Pancreas (tissue), 10 donors: ENCODE measurements around the gene TELO2. TPM values are rescaled to one million over a fixed set of nuclear protein-coding genes. Genes with fewer than 3 reads are reported as not detected.

Experiments
- ATAC-seq, 4 donors: fragments of 200-7000 bp; cut with Tn5 transposase; one replicate each; pipeline versions ENCODE4 v1.8.0 to v1.9.1; 2020; ENCODE audit warnings: mild to moderate bottlenecking in 4 of 4, moderate library complexity in 4 of 4
- DNase-seq, 6 donors: peaks; one replicate each; pipeline ENCODE4 v3.0.0-alpha.2; 2020
- FAIRE-seq: peaks from 2 replicates; lab custom pipeline; 2012; peaks lifted over from hg19 to GRCh38; lab: Jason Lieb, UNC
- H3K27ac ChIP-seq, 4 donors: fragments of 200-600 bp; sonication (generic); 1 replicate in 3 of 4; 2 replicates in 1 of 4; pipeline versions ENCODE4 v1.5.0 to v1.8.0; 2020
- H3K27me3 ChIP-seq, 4 donors: fragments of 200-600 bp; one replicate each; pipeline ENCODE4 v1.8.0; 2021
- H3K36me3 ChIP-seq, 3 donors: fragments of 200-600 bp; sonication (generic) in 1 of 3; one replicate each; pipeline versions ENCODE4 v1.5.0 to v1.8.0; 2020 to 2021
- H3K4me1 ChIP-seq, 3 donors: fragments of 200-600 bp; one replicate each; pipeline ENCODE4 v1.8.0; 2021
- H3K4me3 ChIP-seq, 4 donors: fragments of 200-600 bp; sonication (generic) in 2 of 4; one replicate each; pipeline versions ENCODE4 v1.5.0 to v1.8.0; 2020 to 2021
- H3K9me3 ChIP-seq, 4 donors: fragments of 200-600 bp; one replicate each; pipeline ENCODE4 v1.8.0; 2021
- WGBS, 2 donors: extraction: QIAGEN DNeasy Blood & Tissue Kit; methylation state at CpG; one replicate each; pipeline ENCODE4 v1.1.7; 2013; 5-methylcytosine and 5-hydroxymethylcytosine counted together
- intact Hi-C, 3 donors: fragments of 100-400 bp; cut with DNase I; formaldehyde crosslinking; loops; one replicate each; pipeline versions ENCODE4 v1.11.1 to v1.14.2; 2022
- polyA plus RNA-seq, 2 donors: library from polyadenylated mRNA; stranded (reverse); fragments of 200-250 nt; gene quantifications; one replicate each; pipeline ENCODE4 v1.2.3, GENCODE V29; 2013
- total RNA-seq, 6 donors: library from RNA; stranded (reverse); fragmentation: NEBNext Ultra II Directional in 4 of 6; extraction: Animal tissue kit (Norgen Biotek cat#: 25700) in 4 of 6; gene quantifications; one replicate each; pipeline versions ENCODE4 v1.2.1 to v1.2.4, GENCODE V29; 2021 to 2023
- TF ChIP-seq, protein P1 (sequence below), 4 donors: fragments of 200-600 bp; sonication (generic) in 3 of 4; IDR thresholded peaks; one replicate each; pipeline versions ENCODE4 v1.5.0 to v1.8.0; 2021; ENCODE audit warnings: antibody characterized with exemption in 4 of 4
- donor health status: healthy with polysubstance abuse.
- donor health status: DM: no; HTN: no; CAD: no; lungs with moderate emphysema.
- donor health status: DM: no; HTN: no; CAD: no.
- donor health status: control.
- donor health status: control.
- donor health status: Bipolar disorder and iron deficiency.
- donor health status: DM: yes; HTN: yes; CAD: no.
- donor health status: DM: no; HTN: no; CAD: no.
- donor health status: DM: no; HTN: no; CAD: no.
- donor health status: DM: yes; HTN: yes; CAD: no.

Gene TELO2
- total and polyA plus RNA-seq, 8 donors, result 11.7 to 98.7 (median 19.6) TPM

DNA sequence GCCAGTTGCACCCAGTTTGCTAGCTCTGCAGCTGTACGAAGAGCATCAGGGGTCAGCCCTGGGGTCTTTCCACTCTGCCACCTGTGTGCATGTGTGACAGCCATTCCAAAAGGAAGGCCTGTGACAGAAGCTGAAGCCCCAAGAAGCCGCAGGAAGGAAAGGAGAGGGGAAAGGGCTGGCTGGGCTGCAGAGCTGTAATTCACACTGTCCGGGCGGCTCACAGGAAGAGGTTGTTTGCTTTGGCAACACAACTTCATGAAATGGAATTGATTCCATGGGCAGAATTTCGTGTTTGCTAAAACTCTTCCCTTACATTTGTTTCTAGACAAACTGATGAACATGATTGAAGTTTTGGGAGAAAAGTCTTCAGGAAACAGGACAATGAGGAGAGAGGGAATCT, 55.1 kb downstream of the TELO2 start:
- Histone ChIP-seq H3K36me3 (no peaks in the 10 kb centered on the region), H3K27me3 (no peaks in the 10 kb centered on the region), H3K4me1 (no peaks in the 10 kb centered on the region), H3K9me3 (no peaks in the 10 kb centered on the region), H3K4me3 (no peak overlapping the region), H3K27ac (no peak overlapping the region)
- intact Hi-C loops, result no loop called here
- FAIRE-seq (no peak), DNase-seq (no peak), ATAC-seq (no peak)
- TF ChIP-seq, protein P1, sequence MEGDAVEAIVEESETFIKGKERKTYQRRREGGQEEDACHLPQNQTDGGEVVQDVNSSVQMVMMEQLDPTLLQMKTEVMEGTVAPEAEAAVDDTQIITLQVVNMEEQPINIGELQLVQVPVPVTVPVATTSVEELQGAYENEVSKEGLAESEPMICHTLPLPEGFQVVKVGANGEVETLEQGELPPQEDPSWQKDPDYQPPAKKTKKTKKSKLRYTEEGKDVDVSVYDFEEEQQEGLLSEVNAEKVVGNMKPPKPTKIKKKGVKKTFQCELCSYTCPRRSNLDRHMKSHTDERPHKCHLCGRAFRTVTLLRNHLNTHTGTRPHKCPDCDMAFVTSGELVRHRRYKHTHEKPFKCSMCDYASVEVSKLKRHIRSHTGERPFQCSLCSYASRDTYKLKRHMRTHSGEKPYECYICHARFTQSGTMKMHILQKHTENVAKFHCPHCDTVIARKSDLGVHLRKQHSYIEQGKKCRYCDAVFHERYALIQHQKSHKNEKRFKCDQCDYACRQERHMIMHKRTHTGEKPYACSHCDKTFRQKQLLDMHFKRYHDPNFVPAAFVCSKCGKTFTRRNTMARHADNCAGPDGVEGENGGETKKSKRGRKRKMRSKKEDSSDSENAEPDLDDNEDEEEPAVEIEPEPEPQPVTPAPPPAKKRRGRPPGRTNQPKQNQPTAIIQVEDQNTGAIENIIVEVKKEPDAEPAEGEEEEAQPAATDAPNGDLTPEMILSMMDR (IDR thresholded peaks at IDR 0.05), result no peak
- 78 to 80% methylated on average over 5 of the region's 5 CpGs for WGBS, 2 donors

DNA sequence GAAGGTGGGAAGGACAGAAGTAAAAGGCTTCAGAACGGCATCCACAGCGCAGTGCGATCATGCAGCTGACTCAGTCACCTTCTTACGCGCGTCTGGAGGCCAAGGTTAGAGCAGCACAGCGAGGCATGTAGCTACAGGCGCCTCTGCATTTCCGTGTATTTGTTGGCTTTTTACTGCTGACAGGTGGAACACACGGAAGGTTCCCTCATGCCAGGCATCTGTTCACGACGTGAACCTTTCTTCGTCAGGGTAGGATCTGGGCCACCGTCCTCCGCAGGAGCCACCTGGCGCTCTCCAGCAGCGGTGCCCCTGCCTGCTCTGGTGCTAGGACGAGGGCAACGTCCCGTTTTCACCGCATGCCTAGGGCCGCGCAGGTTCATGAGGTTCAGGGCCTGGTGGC, 55.6 kb downstream of the TELO2 start:
- peaks cover 0 to 3% (median 0%) of the 10 kb centered on the region in 3 donors for H3K36me3 ChIP-seq
- 83 to 90% methylated on average over 23 of the region's 23 CpGs for WGBS, 2 donors
- no peak for FAIRE-seq
- no peaks in the 10 kb centered on the region for H3K4me1 ChIP-seq
- no peak for DNase-seq
- TF ChIP-seq, protein P1 (IDR thresholded peaks at IDR 0.05), result no peak
- no peaks in the 10 kb centered on the region for H3K27me3 ChIP-seq
- ATAC-seq, result no peak
- intact Hi-C loops, result no loop called here
- no peak overlapping the region for H3K27ac ChIP-seq
- H3K4me3 ChIP-seq, result no peak overlapping the region
- H3K9me3 ChIP-seq, result no peaks in the 10 kb centered on the region

GRCh38 chr16:1550069-1550468, 56.9 kb downstream of the TELO2 start:
- H3K36me3 ChIP-seq, result peaks cover 0 to 4% (median 0%) of the 10 kb centered on the region in 3 donors
- H3K4me1 ChIP-seq, result no peaks in the 10 kb centered on the region
- FAIRE-seq, result no peak
- no peak overlapping the region for H3K4me3 ChIP-seq
- intact Hi-C loops, result no loop called here
- WGBS, 2 donors, result 84 to 88% methylated on average over 8 of the region's 8 CpGs
- no peak overlapping the region for H3K27ac ChIP-seq
- DNase-seq, result no peak
- ATAC-seq, result no peak
- H3K9me3 ChIP-seq, result no peaks in the 10 kb centered on the region
- H3K27me3 ChIP-seq, result no peaks in the 10 kb centered on the region
- TF ChIP-seq, protein P1 (IDR thresholded peaks at IDR 0.05), result no peak

- TF ChIP-seq, protein P1 (IDR thresholded peaks at IDR 0.05), result no peak
- ATAC-seq (no peak), FAIRE-seq (no peak), DNase-seq (no peak)
- Histone ChIP-seq H3K4me3 (no peak overlapping the region), H3K9me3 (no peaks in the 10 kb centered on the region), H3K27ac (no peak overlapping the region), H3K4me1 (no peaks in the 10 kb centered on the region), H3K27me3 (no peaks in the 10 kb centered on the region), H3K36me3 (peaks cover 0 to 9% (median 0%) of the 10 kb centered on the region in 3 donors)
- WGBS, 2 donors, result 92 to 93% methylated on average over 15 of the region's 15 CpGs
- intact Hi-C loops, result no loop called here
Observed at GRCh38 chr16:1550696-1551095, 57.5 kb downstream of the TELO2 start.

DNA sequence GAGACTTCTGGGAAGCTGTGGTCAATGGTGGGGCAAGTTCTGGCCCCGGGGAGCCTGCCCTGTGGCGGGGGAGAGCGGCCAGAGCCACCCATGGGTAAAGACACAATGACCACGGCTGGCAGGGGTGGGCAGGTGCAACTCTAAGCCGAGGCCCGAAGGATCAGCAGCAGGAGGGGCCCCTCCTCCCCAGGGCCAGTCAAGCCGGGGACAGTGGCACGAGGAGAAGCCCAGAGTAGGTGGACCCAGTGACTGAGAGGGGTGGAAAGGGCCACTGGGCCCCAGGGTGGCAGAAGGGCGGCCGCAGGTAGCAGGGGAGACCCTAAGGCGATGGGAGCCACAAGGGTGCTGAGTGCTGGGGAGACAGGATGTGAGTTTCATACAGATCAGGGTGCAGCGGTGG, 58.0 kb downstream of the TELO2 start:
- Histone ChIP-seq H3K9me3 (no peaks in the 10 kb centered on the region), H3K4me3 (no peak overlapping the region), H3K4me1 (no peaks in the 10 kb centered on the region), H3K27me3 (no peaks in the 10 kb centered on the region), H3K36me3 (peaks cover 0 to 14% (median 0%) of the 10 kb centered on the region in 3 donors), H3K27ac (no peak overlapping the region)
- 92 to 93% methylated on average over 11 to 12 of the region's 12 CpGs for WGBS, 2 donors
- FAIRE-seq (no peak), ATAC-seq (no peak), DNase-seq (no peak)
- TF ChIP-seq, protein P1 (IDR thresholded peaks at IDR 0.05), result no peak
- intact Hi-C loops, result no loop called here
